HG03060 (cell line): ENCODE results near the gene DNM1.
A peak's percentile ranks its signal among the peaks of the same experiment; 100 is the strongest.
"Not testable (repeated sequence)": the region's sequence is repeated elsewhere in the genome, so short reads cannot be mapped to it uniquely, and the experiment has no call there.

Source experiments
- ATAC-seq: cut with Tn5 transposase; IDR thresholded peaks from one replicate; pipeline ENCODE4 v1.9.1; 2021; ENCODE audit warnings: low read depth, moderate number of reproducible peaks; ENCODE audit not compliant: unreplicated experiment

Gene DNM1

DNA sequence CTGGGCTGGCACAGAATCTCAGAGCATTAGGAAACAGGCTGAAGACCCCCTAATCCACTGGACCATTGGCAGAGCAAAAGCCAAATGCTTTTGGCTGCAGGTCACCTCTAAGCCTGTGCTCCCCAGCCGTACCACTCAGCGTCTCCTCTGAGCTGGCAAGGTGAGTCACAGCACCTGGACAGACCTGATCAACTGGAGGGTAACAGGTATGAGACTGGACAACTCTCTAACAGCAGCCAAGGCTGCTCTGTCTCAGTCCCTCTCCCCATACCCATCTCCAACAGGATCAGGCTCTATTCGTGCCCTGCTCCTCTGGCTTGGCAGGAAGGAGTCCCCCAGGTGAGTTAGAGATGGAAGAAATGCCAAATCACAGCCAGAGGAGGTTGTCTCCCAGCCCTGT is 67.9 kb downstream of the DNM1 start:
- no peak for ATAC-seq

DNA sequence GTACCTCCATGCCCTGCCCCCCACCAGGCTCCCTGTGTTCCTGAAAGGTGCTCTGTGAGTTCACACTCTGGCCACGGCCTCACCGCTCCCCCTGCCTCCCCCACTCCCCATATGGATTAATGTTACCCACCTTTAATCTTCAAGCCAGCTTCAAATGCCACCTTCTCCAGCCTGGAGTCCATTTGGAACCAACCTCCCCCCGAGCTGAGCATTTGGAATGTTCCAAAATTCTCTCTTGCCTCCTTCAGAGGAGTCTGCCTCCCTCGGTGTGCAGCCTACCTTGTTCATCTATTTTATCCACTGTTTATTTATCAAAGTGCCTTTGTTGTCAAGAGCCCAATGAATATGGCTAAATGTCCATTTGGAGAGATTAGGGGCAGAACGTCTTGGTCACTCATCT is 68.3 kb downstream of the DNM1 start:
- ATAC-seq = no peak

DNA sequence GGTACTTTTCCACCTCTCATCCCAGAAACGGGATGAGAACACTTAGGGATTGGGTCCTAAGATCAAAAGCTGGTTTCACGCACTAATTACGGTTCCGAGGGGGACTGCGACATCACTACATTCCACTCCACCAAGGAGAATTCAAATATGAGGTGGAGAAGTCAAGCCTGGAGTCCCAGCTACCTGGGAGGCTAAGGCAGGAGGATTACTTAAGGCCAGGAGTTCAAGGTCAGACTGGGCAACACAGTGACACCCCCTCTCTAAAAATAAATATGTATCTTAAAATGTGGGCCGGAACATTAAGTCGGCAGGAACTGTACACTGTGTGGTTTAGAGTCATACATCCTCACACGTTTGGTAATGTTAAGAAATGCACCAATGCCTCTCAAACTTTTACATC is 71.1 kb downstream of the DNM1 start:
- ATAC-seq = no peak

DNA sequence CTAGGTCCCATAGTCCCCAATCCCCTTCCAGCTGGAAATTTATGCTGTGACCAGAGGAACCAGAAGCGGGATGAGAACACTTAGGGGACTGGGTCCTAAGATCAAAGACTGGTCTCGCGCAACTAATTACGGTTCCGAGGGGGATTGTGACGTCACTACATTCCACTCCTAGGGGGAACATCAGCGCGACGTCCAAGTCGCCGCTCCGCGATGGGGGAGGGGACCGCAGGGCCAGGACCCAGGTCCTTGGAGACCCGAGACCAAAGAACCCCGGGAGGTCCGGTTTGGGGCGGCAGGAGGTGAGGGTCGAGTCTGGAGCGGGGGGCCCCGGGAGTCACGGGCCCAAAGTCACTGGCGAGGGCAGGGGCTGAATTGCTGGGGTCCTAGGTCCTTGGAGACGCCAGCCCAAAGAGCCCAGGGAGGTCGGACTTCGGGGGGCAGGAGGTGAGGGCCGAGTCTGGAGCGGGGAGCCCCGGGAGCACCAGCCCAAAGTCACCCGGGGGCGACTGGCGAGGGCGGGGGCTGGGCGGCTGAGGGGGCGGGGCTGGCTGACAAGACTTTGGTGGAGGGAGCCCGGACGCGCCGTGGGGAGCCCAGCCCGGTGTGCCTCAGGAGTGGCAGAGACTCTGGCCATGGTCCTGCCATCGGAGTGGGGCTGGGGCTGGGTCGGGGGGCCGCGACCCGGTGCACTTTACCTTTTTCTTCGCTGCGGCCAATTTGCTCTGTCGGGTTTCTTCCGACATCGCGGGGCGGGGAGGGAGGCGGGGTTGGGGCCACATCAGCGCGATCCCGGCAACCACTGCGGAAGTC is 72.2 kb downstream of the DNM1 start, which contains the start of gene GOLGA2:
TSS of gene GOLGA2 (minus strand) at position 810 of the 810 bp plus-strand sequence. CDS start at position 779, 31 bp downstream.
- ATAC-seq = peak; percentile 21

DNA sequence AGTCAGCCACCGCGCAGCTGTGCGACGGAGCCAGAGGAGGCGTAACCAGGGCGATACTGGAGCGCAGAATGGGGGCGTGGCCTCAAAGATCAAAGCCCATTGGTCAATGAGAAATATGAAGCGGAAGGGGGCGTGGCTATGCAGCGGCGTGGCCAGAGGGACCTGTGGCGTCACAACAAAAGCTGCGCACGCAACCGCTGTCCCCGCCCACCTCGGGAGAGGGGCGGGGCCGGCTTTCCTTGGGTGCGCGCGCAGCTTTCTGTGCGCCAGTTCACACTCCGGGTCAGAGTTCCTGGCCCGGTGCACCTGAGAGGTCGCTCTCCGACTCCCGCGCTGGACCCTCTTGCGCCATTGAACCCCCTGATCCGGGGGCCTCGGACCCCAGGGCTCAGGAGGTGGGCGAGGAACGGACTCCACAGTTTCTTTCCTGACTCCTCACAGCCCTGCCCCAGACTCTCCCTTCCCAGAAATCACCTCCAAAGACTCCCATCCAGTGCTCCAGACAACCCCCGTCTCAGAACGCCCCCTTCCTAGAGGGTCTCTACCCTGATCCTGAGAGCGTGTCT is 72.9 kb downstream of the DNM1 start, which contains the start of gene SWI5:
TSS of gene SWI5 (plus strand) at position 269 of the 566 bp plus-strand sequence.
- ATAC-seq = peak; percentile 97

DNA sequence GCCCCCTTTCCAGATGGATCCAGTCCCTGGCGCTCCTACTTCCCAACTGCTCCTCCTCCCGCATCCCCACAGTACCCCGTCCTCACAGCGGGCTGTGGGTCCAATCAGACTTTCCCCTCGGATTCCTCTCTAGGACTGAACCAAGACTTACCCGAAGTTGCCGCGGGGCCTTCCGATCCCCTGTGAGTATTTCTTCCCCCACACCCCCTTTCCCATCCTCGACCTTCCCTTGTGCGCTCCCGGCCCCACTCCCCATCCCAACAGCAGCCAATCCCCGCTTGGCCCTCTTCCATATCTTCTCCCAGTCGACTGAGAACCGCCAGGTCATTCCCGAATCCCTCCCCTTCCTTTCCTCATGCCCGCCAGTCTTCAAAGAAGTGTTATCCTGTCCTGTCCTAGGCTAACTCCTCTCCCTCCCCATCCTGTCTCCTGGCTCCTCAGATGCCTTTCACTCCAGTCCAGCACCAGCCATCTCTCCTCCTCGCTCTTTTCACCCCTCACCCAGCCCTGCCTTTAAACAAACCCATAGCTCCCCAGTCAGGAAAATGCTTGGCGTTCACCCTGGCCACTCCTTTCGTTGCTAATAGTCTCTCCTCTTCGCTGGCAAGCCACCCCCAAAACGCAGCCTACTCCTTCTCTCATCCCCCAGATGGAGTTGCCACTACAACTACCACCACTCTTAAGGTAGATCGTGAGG is 73.5 kb downstream of the DNM1 start:
- no peak for ATAC-seq

DNA sequence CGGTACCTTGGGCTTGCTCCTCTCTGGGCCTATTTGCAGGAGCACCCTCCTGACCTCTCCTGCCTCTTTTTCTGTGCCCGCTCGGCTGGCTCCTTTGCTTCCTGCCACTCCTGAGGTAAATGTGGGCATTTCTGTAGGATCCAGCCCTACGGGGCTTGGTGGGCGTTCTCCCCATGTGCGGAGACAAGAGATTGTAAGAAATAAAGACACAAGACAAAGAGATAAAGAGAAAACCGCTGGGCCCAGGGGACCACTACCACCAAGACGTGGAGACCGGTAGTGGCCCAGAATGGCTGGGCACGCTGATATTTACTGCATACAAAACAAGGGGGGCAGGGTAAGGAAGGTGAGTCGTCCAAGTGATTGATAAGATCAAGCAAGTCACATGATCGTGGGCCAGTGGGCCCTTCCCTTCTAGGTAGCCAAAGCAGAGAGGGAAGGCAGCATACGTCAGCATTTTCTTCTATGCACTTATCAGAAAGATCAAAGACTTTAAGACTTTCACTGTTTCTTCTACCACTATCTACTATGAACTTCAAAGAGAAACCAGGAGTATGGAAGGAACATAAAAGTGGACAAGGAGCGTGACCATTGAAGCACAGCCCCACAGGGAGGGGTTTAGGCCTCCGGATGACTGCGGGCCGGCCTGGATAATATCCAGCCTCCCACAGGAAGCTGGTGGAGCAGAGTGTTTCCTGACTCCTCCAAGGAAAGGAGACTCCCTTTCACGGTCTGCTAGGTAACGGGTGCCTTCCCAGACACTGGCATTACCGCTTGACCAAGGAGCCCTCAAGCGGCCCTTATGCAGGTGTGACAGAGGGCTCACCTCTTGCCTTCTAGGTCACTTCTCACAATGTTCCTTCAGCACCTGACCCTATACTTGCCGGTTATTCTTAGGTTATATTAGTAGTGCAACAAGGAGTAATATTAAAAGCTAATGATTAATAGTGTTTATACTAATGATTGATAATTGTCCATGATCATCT is 76.2 kb downstream of the DNM1 start:
- ATAC-seq = not testable (repeated sequence)

DNA sequence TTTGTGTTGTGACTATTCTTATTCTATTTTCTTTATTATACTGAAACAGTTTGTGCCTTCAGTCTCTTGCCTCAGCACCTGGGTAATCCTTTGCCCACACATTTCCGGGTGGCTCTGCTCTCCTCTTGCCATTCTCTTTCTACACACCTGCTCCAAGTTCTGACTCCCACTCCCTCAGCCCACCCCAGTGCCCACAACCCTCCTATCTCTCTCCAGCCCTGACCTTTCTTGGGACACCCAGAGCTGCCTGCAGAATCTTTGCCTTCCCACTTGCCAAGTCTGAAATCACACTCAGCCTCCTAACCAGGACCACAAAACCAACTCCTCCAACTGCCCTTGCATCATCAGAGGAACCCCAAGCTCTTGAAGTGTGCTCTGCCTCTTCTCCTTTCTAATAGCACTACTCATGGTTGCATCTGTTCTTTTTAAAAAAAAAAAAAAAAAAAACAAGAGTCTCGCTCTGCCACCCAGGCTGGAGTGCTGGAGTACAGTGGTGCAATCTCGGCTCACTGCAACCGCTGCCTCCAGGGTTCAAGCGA is 77.0 kb downstream of the DNM1 start:
- no peak for ATAC-seq

DNA sequence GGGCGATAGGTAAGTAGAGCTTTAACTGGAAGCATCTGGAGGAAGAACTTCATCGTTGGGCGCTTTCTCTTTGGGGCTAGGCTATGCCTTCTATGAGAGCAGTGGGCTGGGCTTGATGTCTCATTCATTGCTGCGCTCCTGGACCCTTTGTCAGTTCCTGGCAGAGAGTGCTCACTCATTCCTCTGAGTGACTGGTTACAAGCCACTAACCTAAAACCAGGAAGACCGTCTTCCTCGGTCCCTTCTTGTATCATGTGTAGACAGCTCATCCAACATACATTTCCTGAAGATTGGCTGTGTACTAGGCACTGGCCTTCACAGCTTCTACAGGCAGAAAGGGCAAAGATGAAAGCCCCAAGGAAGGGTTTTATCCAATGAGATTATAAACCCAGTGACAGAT is 79.3 kb downstream of the DNM1 start:
- ATAC-seq = no peak

DNA sequence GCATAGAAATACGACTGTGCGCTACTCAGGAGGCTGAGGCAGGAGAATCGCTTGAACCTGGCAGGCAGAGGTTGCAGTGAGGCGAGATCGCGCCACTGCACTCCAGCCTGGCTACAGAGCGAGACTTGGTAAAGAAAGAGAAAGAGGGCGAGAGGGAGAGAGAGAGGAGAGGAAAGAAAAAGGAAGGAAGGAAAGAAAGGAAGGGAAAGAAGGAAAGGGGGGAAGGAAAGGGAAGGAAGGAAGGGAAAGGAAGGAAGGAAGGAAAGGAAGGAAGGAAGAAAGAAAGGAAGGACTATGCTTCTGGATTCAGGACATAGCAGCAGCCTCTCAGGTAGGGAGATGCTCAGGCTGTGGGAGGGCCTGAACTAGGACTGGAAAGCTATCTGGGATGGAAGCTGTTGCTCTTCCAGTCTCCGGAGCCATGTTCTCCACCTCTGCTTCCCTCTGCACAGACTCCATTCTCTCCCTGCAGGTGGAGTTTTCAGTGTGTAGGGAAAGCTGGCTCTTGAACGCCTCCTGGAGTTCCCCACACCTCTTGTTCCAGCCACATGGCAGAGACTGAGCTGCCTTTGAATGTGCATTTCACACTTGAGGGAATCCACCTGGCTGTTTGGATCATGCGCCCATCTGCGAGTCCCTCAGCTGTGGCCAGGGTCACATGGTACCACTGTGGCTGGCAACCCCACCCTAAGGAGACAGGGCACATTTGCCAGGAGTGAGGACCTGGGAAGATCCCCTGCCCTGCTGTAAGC is 82.0 kb downstream of the DNM1 start:
- no peak for ATAC-seq

DNA sequence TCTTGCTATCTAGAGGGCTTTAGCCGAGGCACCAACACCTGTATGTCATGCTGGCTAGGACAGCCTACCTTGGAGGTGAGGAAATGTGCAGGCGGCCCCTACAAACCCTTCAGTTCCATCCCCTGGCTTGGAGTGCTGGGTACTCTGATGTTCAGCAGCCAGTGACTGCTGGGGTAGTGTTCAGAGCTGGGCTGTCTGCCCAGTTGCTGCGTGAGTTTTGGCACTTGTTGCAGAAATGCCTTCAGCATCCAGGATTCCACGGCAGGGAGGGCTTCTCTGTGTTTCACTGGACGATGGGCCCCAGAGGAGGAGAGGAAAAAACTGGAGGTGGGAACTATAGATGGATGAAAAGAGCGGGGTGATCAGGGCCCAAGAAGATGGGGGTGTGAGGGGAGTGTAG is 83.3 kb downstream of the DNM1 start:
- no peak for ATAC-seq

DNA sequence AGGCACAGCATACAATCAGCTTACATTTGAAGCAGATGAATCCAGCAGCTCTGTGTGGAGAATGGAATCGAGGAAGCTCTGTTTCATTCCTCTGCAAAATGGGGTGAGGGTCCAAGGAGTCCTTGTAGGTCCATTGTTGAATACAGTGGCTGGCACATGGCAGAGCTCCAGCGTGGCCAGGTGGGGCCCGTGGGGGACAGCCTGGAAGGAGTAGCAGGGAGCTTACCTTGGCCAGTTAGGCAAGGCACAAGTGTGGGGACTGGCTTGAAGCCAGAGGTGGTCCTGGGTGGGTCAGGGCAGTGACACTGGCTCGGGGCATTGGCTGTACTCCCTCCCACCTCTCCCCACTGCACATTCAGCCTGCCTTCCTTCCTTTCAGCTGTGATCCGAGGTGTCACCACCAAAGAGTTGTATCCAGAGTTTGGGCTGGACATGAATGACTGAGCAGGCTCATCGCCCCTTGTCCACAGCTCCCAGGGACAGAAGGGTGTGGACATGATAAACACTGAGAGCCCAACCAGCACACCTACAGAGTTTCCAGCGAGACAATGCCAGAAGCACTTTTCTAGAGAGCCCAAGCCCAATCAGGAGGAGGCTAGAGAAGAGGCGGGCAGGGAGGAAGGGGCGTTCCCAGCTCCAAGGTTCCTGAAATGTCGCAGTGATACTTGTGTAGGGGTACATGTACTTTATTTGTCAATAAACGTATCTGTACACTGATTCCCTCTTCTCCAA is 85.3 kb downstream of the DNM1 start:
- no peak for ATAC-seq

DNA sequence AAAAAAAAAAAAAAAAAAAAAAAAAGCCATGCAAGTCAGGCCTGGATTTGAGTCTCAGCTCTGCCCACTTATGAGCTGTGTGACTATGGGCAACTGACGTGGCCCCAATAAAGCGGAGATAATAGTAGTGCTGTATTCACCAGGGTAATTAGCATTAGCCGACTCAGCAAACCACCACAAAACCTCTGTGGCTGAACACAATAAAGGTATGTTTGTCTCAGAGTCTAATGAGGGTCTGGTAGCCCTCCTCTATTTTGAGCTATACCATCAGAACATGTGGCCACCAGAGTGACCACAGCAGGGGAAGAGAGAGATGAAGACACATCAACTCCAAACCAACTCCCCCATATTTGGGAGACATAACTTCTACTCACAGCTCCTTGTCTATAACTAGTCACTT is 88.8 kb downstream of the DNM1 start:
- ATAC-seq = no peak

DNA sequence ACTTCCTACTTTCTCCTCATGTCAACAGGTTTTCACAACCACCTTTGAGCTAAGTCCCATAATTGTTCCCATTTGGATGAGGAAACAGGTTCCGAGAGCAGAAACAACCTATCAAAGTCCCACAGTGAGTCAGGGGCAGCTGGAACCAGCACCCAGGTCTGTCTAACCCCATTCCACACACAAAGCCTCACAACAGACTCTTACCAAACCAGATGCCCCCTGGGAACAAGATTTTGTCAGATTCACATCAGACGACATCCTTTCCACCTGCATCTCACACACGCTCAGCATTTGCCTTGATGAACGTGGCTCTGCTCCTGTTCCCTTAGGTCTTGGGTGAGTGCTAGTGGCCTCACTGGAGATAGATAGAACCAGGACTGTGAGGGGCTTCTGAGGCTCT is 89.9 kb downstream of the DNM1 start:
- no peak for ATAC-seq

DNA sequence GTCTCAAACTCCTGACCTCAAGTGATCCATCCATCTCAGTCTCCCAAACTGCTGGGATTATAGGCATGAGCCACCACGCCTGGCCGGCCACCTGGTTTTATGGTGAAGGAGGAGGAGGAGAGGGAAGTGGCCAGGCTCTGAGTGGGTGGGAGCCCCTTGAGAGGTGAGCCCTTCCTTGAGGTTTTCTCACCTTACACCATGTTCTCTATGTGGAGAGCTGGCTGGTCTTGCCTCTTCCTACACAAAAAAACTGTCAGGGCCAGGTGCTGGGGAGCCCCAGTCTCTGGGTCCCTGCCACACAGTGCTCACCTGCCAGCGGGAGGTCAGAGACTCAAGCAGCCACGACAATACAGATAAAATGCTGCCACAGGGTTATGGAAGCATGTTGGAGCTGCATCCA is 91.0 kb downstream of the DNM1 start:
- ATAC-seq = no peak

DNA sequence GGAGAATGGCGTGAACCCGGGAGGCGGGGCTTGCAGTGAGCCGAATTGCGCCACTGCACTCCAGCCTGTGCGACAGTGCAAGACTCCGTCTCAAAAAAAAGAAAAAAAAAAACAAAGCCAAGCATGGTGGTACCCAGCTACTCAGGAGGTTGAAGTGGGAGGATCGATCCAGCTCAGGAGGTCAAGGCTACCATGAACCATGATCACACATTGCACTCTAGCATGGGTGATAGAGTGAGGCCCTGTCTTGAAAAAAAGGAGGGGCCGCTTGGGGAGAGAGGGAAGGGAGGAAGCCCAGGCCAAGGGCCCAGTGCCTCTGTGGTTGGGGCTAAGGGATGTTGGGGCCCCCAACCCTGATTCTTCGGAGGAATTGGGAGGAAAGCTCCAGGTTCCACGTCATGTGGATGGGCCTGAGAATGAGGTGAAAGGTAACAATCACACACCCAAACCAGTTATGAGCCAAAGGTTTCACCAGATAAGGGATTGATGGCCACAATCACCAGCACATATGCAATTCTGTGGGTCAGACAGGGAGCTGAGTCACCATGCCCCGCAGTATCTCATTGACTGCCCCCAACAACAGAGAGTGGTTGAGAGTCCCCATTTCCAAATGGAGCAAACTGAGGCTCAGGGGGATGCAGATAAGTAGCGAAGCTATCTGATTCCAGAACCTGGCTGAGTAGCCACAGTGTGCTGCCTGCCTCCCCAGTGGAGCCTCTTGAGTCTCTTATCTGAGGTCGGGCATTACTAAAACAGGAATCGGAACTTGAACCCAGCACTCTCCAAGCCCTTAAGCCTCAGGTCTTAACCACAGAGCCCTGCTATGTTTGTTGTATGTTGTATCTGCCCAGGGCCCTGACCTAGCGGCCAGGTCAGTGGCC is 93.4 kb downstream of the DNM1 start:
- ATAC-seq = no peak

DNA sequence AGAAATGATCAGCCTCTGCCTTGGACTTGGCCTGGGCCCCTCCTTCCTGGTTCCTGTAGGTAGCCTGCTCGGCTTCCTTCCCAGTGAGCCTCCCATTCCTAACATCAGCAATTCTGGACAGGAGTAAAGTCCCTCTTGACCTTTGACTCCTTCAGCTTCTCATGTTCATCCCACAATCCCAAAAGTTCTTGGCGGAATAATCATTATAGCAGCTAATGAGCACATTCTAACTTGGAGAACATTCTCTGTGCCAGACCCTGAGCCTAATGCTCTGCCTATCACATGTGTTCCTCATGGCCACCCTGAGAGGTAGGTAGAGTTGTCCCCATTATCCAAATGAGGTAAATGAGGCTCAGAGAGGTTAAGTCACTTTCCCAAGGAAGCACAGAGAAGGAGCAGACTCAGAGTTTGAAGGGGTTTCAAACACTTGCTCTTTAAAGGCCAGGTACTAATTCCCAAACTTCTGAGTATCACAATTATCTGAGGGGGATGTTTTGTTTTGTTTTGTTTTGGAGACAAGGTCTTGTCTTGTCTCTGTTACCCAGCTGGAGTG is 94.1 kb downstream of the DNM1 start:
- no peak for ATAC-seq
